Smooth muscle cell (in vitro differentiated cells): Measurements from ENCODE around the gene UBE2R2. TPM values are rescaled to one million over a fixed set of nuclear protein-coding genes. Genes with fewer than 3 reads are reported as not detected.
A peak's percentile ranks its signal among the peaks of the same experiment; 100 is the strongest.

Experiments
- DNase-seq: peaks from one replicate; lab custom pipeline; 2025; ENCODE audit not compliant: unreplicated experiment; lab: John Stamatoyannopoulos, UW
- H2AFZ ChIP-seq: fragments of 200-600 bp; sonication (generic); 2 replicates; pipeline ENCODE4 v1.6.0; 2016; ENCODE audit warnings: antibody characterized with exemption, low read depth, mild to moderate bottlenecking
- H3F3A ChIP-seq: fragments of 200-600 bp; sonication (generic); 2 replicates; pipeline ENCODE4 v1.6.0; 2017; ENCODE audit warnings: antibody characterized with exemption, low read depth
- H3K27ac ChIP-seq: fragments of 200-600 bp; sonication (generic); 2 replicates; pipeline ENCODE4 v1.5.1; 2016; ENCODE audit warnings: low read depth, mild to moderate bottlenecking
- H3K27me3 ChIP-seq: fragments of 200-600 bp; sonication (generic); 2 replicates; pipeline ENCODE4 v1.6.1; 2016; ENCODE audit warnings: low read depth, mild to moderate bottlenecking
- H3K36me3 ChIP-seq: fragments of 200-600 bp; sonication (generic); 2 replicates; pipeline ENCODE4 v1.5.1; 2016; ENCODE audit warnings: low read depth
- H3K4me1 ChIP-seq: fragments of 200-600 bp; sonication (generic); 2 replicates; pipeline ENCODE4 v1.5.1; 2016; ENCODE audit warnings: low read depth
- H3K4me2 ChIP-seq: fragments of 200-600 bp; sonication (generic); 2 replicates; pipeline ENCODE4 v1.6.0; 2016; ENCODE audit warnings: mild to moderate bottlenecking
- H3K4me3 ChIP-seq: fragments of 200-600 bp; sonication (generic); 2 replicates; pipeline ENCODE4 v1.5.1; 2016; ENCODE audit warnings: mild to moderate bottlenecking
- H3K79me2 ChIP-seq: fragments of 200-600 bp; sonication (generic); 2 replicates; pipeline ENCODE4 v1.6.0; 2016; ENCODE audit warnings: low read depth, mild to moderate bottlenecking
- H3K9ac ChIP-seq: fragments of 200-600 bp; sonication (generic); 2 replicates; pipeline ENCODE4 v1.6.0; 2016; ENCODE audit warnings: low read depth
- H3K9me3 ChIP-seq: fragments of 200-600 bp; sonication (generic); replicated peaks from 2 replicates; pipeline ENCODE4 v1.5.1; 2016; ENCODE audit warnings: low read depth
- H4K20me1 ChIP-seq: fragments of 200-600 bp; sonication (generic); 2 replicates; pipeline ENCODE4 v1.6.0; 2016; ENCODE audit warnings: low read depth
- WGBS: methylation state at CpG from one replicate; pipeline ENCODE4 v1.1.7; 2016; ENCODE audit warnings: low lambda C conversion rate; 5-methylcytosine and 5-hydroxymethylcytosine counted together
- polyA plus RNA-seq: library from polyadenylated mRNA; unstranded; fragments of >200 nt; fragmentation: Nextera tagmentation; extraction: Ambion mirVana; gene quantifications from 2 replicates; pipeline ENCODE4 v1.2.1, GENCODE V29; 2016
- total RNA-seq: library from RNA; depleted of rRNA; stranded (reverse); fragments of >200 nt; gene quantifications from 2 replicates; pipeline ENCODE4 v1.2.3, GENCODE V29; 2014
- TF ChIP-seq, protein P1 (sequence below): fragments of 200-600 bp; sonication (generic); IDR thresholded peaks from 2 replicates; pipeline ENCODE4 v1.5.1; 2017; ENCODE audit warnings: borderline replicate concordance, mild to moderate bottlenecking, antibody characterized with exemption; ENCODE audit not compliant: insufficient read depth, poor library complexity, severe bottlenecking

UBE2R2 gene
- total and polyA plus RNA-seq, 2 experiments from 2014 or later = 43.2 to 43.5 TPM

DNA sequence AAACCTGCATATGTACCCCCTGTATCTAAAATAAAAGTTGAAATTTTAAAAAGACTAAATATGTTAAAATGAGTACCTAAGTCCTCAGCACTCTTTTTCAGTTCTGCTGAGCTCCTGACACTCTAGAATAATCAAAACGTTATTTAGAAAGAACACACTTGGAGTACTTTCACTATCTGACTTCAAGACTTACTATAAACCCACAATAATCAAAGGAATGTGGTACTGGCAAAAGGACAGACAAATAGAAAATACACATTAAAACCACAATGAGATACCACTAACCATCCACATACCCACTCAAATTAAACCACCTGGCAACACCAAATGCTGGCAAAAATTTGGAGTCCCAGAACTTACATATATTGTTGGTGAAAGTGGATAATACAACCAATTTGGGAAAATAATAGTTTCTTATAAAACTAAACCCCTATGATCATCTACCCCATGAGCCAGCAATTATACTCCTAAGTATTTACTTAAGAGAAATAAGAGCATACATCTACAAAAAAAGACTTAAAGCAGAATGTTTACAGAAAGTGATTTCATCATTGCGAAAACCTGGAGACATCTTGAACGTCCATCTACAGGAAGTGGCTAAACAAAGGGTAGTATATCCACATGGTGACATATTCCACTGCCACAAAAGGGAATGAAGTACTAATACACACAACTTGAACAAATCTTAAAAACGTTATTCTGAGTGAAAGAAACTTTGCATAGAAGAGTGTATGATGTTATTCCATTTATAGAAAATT lies 34.4 kb upstream of the UBE2R2 start:
- Histone ChIP-seq H3K27ac (no peak overlapping the region), H3K79me2 (no peaks in the 10 kb centered on the region), H3K9me3 (no peaks in the 10 kb centered on the region), H3F3A (no peaks in the 10 kb centered on the region), H2AFZ (no peak overlapping the region), H3K9ac (no peak overlapping the region), H3K27me3 (peaks cover 5% of the 10 kb centered on the region), H3K36me3 (no peaks in the 10 kb centered on the region), H3K4me2 (peak overlapping the region; percentile 24), H3K4me3 (no peak overlapping the region), H3K4me1 (no peaks in the 10 kb centered on the region), H4K20me1 (no peaks in the 10 kb centered on the region)
- TF ChIP-seq, protein P1, sequence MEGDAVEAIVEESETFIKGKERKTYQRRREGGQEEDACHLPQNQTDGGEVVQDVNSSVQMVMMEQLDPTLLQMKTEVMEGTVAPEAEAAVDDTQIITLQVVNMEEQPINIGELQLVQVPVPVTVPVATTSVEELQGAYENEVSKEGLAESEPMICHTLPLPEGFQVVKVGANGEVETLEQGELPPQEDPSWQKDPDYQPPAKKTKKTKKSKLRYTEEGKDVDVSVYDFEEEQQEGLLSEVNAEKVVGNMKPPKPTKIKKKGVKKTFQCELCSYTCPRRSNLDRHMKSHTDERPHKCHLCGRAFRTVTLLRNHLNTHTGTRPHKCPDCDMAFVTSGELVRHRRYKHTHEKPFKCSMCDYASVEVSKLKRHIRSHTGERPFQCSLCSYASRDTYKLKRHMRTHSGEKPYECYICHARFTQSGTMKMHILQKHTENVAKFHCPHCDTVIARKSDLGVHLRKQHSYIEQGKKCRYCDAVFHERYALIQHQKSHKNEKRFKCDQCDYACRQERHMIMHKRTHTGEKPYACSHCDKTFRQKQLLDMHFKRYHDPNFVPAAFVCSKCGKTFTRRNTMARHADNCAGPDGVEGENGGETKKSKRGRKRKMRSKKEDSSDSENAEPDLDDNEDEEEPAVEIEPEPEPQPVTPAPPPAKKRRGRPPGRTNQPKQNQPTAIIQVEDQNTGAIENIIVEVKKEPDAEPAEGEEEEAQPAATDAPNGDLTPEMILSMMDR = no peak
- 55% methylated on average over 4 of the region's 4 CpGs for WGBS
- DNase-seq = no peak

DNA sequence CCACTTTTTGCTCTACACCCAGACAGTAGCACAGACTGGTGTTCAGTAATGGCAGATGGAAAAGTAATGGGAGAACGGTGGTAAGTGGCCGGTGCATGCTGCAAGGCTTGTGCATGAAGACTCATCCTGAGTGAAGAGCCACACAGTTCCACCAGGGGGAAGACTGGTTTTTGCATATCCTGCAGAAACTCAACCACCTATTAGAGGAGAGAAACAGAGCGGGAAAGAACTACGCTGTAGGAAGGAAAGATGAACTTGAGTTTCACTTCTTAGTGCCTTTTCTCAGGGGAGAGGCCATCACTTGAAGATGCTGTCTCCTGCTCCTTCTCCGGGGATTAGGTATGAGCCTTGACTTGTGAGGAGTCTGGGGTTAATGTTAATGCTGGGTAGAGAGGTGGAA lies 31.0 kb upstream of the UBE2R2 start:
- no peaks in the 10 kb centered on the region for H3K9me3 ChIP-seq
- H3K4me2 ChIP-seq = no peak overlapping the region
- no peaks in the 10 kb centered on the region for H3K79me2 ChIP-seq
- H3K4me3 ChIP-seq = no peak overlapping the region
- no peaks in the 10 kb centered on the region for H3K36me3 ChIP-seq
- H3K27ac ChIP-seq = no peak overlapping the region
- TF ChIP-seq, protein P1 = peak; percentile 16
- no peak overlapping the region for H2AFZ ChIP-seq
- peaks cover 5% of the 10 kb centered on the region for H3K27me3 ChIP-seq
- no peaks in the 10 kb centered on the region for H3K4me1 ChIP-seq
- no peak for DNase-seq
- no peak overlapping the region for H3K9ac ChIP-seq
- no peaks in the 10 kb centered on the region for H4K20me1 ChIP-seq
- WGBS = 87% methylated on average over 5 of the region's 5 CpGs
- H3F3A ChIP-seq = no peaks in the 10 kb centered on the region

- WGBS = 90% methylated on average over 2 of the region's 2 CpGs
- H3K9ac ChIP-seq = no peak overlapping the region
Observed at GRCh38 chr9:33786681-33787080, 30.3 kb upstream of the UBE2R2 start.

More at GRCh38 chr9:33786681-33787080, 30.3 kb upstream of the UBE2R2 start:
- Histone ChIP-seq H2AFZ (no peak overlapping the region), H3K27me3 (peaks cover 5% of the 10 kb centered on the region), H4K20me1 (no peaks in the 10 kb centered on the region), H3K27ac (no peak overlapping the region), H3K4me2 (no peak overlapping the region), H3K4me3 (no peak overlapping the region), H3K4me1 (no peaks in the 10 kb centered on the region), H3K79me2 (no peaks in the 10 kb centered on the region), H3K9me3 (no peaks in the 10 kb centered on the region), H3F3A (no peaks in the 10 kb centered on the region), H3K36me3 (no peaks in the 10 kb centered on the region)
- TF ChIP-seq, protein P1 = no peak
- no peak for DNase-seq
